Hematopoietic multipotent progenitor cell (in vitro differentiated cells): ENCODE measurements around the gene TST. TPM values are rescaled to one million over a fixed set of nuclear protein-coding genes. Genes with fewer than 3 reads are reported as not detected.

Experiments
- DNase-seq, 3 donors: peaks; one replicate each; pipeline ENCODE4 v3.0.0-alpha.2; 2011 to 2015; ENCODE audit warnings: low read depth in 2 of 3, low spot score in 2 of 3
- total RNA-seq: library from RNA; depleted of rRNA; stranded (reverse); fragments of >200 nt; gene quantifications from one replicate; pipeline ENCODE4 v1.2.3, GENCODE V29; 2012

The TST gene
- total RNA-seq = 35.0 TPM

DNA sequence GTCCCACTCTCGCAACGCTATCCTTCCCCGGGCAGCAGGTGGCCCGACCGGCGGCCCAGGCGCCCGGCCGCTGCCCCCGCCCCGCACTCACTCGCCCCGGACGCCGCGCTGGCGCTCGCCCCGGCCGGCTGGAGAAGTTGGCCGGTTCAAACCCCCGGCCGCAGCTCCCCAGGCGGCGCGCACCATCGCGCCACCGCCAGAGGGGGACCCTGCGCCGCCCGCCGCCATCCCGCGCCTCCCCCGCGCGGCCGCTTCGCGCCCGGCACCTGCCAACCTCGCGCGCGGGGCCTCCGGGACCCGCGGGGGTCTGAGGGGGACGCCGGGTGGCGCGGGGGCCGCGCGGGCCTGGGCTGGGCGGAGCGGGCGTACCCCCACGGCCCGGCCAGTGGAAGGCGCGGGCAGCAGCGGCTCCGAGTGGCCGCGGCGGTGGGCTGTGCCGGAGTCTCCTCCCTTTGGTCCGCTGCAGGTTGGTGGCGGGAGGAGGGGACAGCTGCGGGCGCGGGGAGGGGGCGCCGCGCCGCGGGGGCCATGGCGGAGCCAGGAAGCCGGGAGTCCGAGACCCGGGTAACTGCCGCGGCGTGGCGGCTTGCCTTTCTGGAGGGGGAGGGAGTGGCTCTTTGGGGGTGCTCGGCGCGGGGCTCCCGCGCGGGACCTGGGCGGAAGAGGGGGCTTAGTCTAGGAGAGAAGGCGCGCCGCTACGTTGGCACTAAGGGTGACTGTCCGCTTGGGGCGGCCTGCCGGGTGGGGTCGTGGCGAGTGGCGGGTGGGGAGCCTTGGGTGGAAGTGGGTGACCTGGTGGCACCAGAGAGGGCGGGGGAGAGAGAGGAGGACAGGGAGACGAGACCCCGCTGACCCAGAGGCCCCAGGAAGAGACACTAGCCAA is at the start of gene TST, which contains the start of gene MPST:
Gene TST (minus strand): TSS at position 139 of the 883 bp plus-strand sequence. CDS start 715 bp downstream, outside the sequence.
Gene MPST (plus strand): TSS at position 434 of the 883 bp plus-strand sequence. CDS start 95 bp downstream, at position 529.
- DNase-seq = peak in 2 of 3 donors; percentile 64 to 68

DNA sequence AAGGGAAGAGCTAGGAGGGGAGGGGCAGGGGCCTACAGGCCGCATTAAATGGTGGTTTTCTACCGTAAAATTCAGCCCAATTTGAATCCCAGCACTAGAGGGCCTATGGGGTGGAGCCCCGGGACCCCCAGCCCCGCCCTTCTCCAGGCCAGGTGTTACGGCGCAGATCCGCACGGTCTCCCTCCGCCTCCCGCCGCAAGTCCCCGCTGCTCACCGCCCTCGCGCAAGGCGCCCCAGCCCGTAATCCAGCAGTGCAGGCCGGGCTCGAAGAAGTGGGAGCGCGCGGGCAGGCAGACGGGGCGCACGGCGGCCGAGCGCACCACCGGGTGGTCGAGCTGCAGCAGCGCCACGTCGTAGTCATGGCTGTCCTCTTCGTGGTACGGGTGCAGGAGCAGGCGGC is 49.6 kb upstream of the TST start:
- DNase-seq = peak in 2 of 3 donors; percentile 25 to 29

DNA sequence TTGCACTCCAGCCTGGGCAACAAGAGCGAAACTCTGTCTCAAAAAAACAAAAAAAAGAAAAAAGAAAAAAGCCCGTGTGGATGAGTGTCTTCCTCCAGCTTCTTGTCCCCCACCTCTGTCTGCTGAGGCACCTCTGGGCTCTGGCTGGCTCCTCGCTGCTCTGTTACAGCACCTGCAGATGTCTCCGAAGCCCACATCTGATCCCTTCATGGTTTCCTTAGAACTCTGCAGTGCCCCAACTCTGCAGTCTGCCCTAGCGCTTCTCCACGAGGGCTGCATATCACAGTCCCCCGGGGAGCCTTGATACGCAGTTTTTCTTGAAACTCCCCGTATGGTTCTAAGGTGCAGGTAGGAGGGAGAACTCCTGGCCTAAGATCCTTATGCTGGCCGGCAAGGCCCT is 48.2 kb upstream of the TST start:
- no peak for DNase-seq

DNA sequence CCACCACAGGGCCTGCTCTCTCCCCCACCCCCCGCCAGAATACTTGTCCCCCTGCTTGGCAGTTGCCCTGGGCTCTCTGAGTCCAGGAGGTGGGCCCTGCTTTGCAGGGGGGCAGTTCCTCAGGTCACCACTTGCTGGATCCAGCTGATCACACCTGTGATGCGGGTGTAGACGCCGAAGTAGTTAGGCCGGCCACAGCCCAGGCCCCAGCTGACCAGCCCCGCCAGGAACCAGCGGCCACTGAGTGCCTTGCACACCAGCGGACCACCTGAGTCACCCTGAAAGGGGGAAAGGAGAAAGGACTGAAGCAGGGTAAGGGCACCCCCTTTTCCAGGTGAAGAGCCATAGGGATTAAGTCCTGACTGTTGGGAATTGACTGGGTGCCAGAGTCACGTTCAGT is 46.7 kb upstream of the TST start:
- DNase-seq = no peak

DNA sequence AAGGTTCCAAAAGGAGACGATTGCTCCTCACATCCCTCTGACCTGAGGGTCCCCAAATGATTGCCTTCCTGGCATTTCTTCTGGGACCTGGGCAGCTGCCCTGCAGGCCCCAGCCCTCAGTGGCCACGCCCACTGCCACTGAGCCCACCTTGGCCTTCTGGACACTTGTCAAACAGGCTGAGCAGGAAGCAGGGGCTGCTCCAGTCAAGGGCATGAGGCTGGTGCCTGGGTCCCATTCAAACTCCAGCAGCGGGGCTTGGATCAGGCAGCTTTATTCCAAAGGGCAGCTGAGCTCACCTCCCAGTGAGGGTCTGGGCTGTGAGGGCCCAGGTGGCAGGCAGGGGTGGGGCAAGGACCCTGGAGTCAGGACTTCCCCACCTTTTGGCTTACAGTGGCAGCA is 45.9 kb upstream of the TST start:
- no peak for DNase-seq

DNA sequence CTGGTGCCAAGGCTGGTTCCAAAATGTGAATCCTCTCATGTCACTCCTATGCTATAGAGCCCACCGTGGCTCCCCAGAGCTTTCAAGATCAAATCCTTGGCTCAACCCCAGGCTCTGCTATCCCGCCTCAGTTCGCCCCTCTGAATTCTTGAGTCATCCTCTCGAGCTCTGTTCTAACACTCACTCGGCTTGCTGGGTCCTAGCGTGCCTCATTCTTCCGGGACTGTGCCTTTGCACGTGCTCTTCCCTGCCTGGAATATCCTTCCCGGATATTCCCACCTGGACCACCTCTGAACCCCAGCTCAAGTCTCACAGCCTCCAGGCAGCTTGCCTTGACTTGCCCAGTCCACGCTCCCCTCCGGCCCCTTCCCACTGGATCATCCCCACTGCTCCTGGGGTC is 45.3 kb upstream of the TST start:
- DNase-seq = no peak

DNA sequence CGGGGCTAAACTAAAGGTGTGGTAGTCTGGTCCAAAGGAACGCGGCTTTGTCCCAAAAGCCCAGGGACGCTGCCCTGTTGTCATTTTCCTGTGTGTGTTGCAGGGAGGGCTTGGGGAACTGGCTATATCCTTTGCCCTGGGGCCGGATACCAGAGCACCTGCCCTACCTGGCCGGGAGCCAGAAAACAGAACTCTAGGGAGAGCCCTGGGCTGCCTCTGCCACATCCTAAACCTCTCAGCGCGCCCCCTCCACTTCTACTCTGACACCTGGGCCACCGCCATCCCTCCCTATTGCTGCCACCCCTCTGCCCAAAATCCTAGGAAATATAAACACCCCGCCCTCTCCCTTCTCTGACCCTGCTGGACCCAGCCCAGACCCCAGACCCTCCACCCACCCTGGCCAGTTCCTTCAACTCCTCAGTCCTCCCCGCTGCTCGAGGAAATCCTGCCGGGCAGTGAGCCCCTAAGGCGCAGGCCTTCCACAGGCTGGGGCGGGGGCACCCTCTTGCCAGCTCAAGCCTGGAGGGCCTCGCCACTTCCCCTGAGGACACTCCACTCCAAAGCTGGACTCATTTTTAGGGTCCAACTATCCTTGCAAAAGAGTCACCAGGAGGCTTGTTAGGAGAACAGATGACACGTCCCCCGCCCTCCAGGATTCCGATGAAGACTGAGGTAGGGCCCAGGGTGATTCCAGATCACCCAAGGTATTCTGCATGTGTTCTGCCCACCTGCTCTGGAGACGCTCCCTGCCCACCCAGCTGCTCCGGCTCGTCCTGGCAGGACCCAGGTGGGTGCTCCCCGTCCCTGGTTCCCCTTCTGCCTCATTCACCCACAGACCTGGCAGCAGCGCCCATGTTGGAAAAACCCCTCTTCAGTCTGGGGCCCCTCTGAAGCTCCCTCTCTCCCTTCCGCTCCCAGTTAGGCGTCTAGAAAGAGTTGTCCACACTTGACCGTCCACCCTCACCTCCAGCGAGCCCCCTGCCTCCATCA is 44.5 kb upstream of the TST start:
- DNase-seq = no peak

DNA sequence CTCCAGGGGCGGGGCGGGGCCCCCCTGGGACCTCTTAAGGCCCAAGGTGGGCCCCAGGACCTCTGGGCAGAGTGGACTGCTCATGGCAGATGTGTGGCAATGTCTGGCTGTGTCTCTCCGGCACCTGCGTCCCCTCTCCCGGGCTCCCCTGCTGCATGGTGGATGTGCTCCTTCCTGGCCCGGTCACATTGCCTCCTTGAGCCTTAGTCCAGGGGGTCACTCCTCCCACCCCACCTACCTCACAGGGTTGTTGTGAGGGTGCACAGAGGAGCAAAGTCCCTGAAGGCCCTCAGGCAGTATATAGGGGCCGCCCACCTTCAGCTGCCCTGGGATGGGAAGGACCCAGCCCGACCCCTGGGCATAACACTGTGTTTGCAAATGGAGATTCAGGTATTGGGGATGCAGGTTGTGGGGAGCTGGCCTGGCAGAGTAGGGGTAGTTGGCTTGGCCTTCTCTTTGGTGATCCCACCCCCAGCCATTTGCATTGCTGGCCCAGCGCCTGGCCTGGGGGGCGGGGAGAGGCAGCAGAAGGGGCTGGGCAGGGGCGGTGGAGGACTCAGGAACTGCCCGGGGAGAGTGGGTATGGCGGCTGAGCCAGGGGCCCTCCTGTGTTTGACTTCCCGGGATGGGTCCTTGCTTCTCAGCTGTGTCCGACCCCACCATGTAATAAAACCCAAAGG is 43.6 kb upstream of the TST start:
- DNase-seq = no peak

DNA sequence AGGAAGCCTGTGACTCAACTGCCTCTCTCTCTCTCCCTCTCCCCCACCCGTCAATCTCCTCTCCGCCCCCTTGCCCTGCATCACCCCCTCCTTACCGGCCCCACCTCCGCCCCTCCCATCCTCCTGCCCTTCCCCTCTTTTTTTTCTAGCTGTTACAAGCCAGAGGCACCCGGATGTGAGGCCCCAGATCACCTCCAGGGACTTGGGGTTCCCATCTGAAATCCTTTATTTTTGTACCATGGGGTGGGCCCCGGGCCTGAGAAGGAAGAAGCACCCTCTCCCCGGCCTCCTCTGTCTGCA is 43.1 kb upstream of the TST start:
- DNase-seq = no peak

DNA sequence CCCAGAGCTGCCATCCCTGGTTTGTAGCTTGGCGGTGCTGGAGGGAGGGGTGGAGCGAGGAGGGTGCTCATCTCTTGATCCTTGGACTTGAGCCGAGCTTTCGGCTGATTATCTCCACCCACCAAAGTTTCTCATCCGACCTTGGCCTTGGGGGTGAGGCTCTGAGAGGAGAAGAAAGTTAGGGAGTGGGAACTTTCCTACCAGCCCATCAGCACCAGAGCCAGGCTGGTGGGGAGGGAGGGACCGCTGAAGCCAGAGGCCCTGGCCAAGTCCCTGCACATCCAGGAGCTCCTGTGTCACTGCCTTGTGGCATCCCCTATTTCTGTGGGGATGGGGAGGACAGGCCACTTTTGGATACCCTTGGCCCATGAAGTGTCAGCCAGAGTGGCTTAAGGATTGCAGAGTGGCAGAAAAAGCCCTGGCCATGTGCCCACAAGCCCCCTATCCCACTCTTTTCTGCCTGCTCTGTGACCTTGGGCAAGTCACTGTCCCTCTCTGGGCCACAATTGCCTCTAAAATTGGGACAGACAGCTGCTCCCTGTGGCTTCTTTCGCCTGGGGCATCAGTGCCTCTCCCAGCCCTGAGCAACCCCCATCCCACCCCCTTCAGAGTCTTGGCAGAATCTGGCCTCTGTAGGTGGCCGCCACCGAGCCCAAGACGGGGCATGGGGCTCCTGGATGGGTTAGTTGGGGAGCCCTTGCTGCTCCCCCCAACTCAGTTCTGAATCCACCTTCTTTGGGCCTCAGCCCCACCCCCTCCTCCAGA is 42.5 kb upstream of the TST start:
- DNase-seq = no peak

DNA sequence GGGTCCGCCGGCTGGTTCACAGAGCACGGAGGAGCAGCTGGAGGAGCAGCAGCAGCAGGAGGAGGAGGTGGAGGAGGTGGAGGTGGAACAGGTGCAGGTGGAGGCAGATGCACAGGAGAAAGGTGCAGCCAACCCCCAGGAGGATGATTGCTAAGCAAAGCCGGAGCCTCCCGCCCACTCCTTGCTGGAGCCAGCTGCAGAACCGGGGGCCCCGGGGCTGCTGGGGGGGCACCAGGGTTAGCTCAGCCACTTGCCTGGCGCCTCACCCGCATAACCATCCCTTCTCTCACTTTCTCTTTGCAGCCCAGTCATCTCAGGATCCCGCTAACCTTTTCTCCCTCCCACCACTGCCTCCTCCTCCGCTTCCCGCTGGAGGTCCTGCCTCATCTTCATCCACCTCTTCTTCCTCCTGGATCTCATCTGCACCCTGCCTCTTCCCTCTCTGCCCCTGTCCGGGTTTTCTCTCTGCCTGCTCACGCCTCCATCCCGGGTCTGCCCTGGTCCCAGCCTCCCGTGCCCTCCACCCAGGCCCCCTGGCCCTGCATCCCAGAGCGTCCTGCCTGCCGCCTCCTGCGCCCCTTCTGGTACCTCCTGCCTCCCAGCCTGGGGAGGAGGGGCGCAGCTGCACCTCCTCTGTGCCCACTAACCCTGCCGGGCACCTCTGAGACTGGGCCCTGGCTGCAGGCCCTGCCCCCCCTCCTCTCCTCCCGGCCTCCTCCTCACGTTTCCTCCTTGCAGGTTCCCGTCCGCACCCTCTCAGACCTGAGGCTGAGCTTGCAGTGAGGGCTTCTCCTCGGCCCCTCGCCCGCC is 41.8 kb upstream of the TST start:
- no peak for DNase-seq

DNA sequence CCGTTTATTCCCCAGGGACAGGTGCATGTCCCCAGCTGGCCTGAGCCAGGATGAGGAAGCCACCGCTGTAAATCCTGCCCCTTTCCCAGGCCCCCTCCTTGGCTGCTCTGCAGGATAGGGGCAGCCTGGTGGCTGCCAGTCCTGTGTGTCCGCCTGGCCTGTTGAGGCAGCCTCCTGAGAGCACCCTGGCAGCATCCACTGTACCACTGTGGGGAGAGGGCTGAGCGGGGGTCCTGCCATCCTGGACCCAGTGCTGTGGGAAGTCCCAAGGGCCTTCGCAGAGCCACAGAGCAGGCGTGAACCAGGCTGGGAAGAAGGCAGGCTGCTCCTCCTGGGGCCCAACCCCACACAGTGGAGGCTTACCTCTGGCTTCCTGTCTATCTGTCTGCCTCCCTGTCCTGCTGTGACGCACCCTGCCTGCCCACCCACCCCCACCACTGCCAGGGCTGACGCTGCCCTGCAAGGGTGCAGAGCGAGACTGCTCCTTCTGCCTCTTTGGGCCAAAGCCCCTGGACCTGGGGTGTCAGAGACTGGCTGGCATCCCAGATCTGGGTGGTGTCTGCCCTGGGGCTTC is 40.7 kb upstream of the TST start:
- DNase-seq = no peak

DNA sequence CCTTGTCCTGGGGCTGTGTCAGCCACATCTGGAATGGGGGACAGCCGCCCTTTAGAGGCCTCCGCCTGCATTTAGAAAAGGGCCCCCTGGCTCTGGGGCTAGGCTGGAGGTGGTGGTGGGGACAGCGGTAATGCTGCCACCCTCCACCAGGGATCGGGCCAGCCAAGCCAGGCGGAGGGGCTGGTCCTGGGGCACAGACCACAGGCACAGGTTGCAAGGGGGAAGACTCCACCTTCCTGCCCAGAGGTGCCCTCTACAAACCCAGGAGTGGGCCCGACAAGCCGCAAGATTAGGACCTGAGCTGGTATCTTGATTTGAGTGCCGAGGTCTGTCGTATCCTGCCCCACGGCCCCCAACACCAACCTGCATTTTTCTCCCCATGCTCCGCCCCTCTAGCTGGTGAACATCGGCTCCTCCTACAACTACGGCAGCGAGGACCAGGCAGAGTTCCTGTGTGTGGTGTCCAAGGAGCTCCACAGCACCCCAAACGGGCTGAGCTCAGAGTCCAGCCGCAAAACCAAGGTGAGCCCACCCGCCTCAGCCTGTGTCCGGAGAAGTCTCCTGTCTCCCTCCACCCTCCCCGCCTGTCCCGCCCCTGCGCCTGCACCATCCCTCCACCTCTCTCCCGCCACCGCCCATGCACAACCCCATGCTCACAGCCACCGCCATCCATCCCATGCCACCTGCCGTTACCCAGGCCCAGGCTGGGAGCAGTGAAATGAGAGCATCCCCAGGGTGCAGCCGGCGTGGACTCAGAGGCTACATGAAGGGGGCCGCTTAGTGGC is 39.9 kb upstream of the TST start:
- DNase-seq = no peak

DNA sequence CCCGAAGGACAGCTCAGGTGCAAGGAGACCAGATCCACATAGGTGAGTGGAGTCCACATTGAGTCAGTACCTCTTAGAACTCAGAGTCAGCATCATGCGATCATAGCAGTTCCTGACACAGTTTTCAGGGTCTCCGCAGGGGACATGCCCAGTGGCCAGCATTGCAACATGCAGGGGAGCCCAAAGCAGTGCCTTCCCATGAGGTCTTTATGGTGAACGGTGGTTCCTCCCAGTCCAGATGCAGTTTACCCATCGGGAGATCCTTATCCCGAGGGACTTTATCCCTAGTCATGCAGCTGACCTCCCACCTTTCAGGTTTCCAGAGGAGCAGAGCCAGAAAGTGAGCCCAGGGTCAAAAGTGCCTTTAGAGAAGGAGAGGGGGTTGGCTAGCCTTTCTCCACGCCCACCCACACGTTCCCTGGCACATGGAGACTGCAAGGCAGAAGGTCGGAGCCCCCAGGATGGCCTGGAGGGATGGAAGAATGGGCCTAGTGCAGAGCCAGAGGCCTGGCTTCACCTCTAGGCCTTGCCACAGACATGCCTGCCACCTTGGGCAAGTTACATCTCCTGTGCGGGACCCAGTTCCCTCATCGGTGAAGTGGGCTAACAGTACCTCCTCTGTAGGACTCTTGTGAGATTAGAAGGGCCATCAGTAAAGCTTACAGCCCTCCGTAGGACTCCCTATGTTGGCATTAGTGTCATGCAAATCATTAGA is 38.7 kb upstream of the TST start:
- DNase-seq = no peak

DNA sequence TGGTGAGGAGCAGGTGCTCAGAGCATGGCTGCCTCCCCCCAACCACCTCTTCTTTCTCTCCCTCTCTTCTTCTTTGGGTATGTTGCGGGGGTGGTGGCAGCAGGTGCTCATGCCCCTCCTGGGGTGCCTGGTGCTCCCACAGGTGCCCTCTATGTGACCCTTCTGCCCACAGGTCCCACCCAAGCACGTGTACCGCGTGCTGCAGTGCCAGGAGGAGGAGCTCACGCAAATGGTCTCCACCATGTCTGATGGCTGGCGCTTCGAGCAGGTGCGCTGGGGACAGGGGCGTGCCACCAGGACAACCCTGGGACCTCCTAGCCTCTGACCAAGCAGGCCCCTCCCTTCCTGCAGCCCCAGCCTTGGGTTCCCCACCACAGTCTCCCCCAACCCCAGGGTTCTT is 38.0 kb upstream of the TST start:
- no peak for DNase-seq

DNA sequence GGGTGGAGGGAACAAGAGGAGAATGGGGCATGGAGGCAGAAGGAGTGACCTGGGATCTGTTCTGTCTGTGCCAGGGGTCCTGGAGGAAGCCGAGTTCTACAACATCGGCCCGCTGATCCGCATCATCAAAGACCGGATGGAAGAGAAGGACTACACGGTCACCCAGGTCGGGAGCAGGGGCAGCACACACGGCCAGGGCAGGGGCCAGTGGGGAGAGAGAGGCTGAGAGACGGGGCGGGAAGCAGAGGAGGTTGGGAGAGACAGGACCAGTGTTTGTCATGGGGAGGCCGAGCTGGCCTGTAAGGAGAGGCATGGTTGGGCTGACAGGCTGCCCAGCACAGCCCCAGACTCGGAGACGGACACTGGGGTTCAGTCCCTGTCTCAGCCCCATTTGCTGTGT is 37.0 kb upstream of the TST start:
- DNase-seq = no peak

DNA sequence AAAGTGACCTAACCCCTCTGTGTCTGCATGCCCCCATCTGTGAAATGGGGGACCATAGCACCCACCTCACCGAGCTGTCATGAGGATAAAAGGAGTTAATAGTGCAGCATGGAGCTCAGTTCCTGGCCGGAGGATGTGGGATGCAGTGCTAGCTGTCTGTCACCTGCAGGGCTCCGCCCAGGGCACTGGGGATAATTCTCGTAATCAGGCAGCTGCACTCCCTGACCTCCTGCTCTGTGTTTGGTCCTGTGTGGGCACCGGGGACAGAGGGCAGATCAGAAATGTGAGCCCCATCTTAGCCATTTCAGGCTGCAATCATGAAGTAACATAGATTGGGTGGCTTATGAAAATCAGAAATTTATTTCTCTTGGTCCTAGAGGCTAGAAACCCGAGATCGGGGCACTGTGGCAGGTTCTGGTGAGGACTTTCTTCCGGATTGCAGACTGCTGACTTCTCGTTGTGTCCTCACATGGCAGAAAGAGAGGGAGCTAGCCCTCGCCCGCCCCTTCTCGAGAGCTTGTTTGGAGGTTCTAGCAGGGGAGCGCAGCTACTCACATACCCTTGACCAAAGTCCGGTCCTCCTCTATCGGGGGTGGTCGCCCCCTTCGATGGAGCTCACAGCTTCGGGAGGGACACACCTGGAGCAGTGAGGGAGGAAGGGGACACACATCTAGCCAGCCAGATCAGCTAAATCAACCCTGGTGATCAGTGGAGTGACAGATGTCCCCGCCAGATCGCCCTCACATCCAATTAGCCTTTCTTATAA is 35.5 kb upstream of the TST start:
- DNase-seq = no peak
